GM12865 (cell line): ENCODE measurements around the gene VPS18.
"Not testable (repeated sequence)": the region's sequence is repeated elsewhere in the genome, so short reads cannot be mapped to it uniquely, and the experiment has no call there.

ENCODE experiments used
- DNase-seq: peaks from one replicate; pipeline ENCODE4 v3.0.0; 2010; ENCODE audit warnings: low read depth
- H3K4me3 ChIP-seq: 2 replicates; pipeline ENCODE4 v1.5.1; 2011; ENCODE audit warnings: mild to moderate bottlenecking, low read depth, low read length, control low read depth
- CTCF ChIP-seq: IDR thresholded peaks from 2 replicates; pipeline ENCODE4 v1.5.1; 2011; ENCODE audit warnings: low read length, control low read depth, low read depth, inconsistent platforms; ENCODE audit not compliant: insufficient read depth; ENCODE audit errors: missing control alignments

The VPS18 gene

GRCh38 chr15:40857601-40858341 lies 36.5 kb upstream of the VPS18 start:
- peak; percentile 74 for DNase-seq
- H3K4me3 ChIP-seq = no peak overlapping the region
- TF ChIP-seq CTCF = peak; percentile 98

DNA sequence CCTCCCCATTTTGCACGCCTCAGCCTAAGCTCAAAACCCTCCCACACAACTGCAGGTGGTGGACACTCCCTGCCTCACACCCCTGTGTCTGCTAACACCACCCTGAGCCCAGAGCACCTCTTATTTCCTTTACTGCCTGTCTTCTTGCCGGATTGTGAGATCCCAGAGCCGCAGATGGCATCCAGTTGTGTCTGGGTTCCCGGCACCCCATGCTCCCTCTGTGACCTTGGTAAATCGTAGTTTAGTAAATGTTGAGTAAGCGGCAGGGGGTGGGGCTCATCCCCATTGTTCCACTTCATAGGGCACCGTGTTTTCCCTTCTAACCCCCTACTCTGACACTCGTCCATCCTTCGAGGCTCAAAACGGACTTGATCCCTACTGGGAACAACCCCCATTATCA lies 35.5 kb upstream of the VPS18 start:
- DNase-seq = no peak
- TF ChIP-seq CTCF = no peak
- no peak overlapping the region for H3K4me3 ChIP-seq

DNA sequence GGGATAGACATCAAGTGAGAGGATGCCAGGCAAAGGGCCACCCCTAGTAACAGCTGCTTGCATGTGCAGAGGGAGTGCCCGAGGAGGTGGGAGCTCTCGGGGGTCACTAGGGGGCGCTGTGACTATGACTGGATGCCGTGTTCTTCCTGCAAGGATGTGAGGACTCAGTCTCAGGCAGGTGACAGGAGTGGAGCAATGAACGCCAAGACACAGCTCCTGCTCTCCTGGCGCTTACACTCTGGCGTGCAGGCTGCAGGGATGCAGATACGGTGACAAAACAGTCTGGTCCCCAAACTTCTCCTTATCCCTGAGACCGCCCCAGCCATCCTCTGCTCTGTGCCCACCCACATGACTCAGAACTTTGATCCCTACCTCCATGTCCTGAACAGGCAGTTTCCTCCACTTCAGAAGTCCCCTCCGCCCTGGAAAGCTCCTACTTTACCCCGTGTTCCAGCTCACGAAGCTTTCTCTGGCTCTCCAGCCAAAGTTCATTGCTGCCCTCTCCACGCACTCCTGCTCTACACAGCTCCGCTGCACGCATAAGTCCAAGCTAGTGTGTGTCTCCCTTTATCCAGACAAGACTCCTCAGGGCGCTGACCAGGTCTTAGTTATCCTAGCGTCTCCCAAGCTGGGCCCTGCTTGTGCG lies 34.9 kb upstream of the VPS18 start:
- peak; percentile 95 for TF ChIP-seq CTCF
- H3K4me3 ChIP-seq = no peak overlapping the region
- peak; percentile 93 for DNase-seq

DNA sequence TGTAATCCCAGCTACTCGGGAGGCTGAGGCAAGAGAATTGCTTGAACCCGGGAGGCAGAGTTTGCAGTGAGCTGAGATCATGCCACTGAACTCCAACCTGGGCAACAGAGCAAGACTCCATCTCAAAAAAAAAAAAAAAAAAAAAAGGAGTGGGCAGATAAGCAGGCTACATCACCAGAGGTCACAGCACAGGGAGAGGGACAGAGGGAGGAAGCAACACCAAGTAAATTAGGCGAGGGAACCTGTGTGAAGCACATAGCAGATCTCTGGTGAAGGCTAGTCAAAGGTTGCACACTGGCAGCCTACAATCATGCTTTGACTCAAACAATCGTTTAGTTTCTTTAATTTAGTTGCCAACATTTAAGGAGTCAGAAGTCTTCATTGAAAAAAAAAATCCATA lies 33.1 kb upstream of the VPS18 start:
- not testable (repeated sequence) for DNase-seq, H3K4me3 ChIP-seq

DNA sequence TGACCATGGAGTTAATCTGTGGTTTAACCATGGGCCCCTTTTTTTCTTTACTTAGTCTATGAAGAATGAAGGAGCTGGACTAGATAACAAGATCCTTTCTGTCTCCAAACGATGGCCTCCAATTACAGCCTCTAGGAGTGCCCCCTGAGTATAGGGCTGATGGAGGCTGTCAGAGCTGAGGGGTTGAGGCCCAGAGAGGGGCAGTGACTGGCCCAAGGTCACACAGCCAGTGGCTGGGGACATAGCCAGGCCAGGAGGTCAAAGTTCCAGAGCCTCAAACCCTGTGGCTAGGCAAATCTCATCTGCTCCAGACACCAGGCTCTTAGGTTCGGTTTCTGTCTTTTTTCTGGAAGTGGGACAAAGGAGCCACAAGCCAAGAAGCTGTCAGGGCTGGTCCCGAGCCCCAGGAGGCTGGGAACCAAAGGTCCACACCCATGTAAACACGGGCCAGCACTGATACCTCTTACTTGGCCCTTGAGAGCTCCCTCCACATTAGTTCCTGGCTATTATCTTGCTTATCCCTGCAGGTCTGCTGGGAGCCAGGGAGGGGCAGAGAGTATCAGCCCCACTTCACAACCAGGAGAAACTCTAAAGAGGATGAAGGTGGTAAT lies 30.5 kb upstream of the VPS18 start:
- DNase-seq = no peak
- no peak for TF ChIP-seq CTCF
- no peak overlapping the region for H3K4me3 ChIP-seq

- no peak for DNase-seq
- TF ChIP-seq CTCF = no peak
- H3K4me3 ChIP-seq = no peak overlapping the region
Measured at GRCh38 chr15:40867199-40867598, 27.1 kb upstream of the VPS18 start.

DNA sequence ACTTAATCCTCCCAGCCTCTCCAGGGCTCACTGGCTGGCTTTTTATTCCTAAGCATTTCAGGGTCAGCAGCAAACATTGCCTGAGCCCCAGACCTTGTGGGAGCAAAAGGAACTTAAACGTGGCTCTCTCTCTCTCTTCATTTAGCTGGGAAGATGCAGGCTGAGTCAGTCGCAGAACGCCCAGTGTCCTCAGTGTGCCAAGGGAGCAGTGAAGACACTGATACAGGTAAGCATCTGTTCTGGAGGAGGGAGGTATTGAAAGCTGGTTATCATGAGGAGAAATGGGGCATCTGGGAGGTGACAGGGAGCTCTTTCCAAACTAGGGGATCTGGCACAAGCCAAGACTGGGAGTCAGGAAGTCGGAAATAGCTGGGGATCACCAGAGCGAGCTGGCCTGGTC lies 24.6 kb upstream of the VPS18 start:
- no peak overlapping the region for H3K4me3 ChIP-seq
- TF ChIP-seq CTCF = no peak
- DNase-seq = no peak
